Measurements from ENCODE around the gene LYL1.

The LYL1 gene

GRCh38 chr19:13137290-13137794 is 34.7 kb upstream of the LYL1 start:
- ChIA-PET CTCF (interaction anchor here (1.0 to 1.9 kb wide), 2 partner anchors 125 to 172 kb away, joined by 3 to 6 read pairs; no protein-coding TSS in a partner anchor), POLR2A (interaction anchor here (0.6 kb wide), 2 partner anchors 15 to 592 kb away, joined by 3 read pairs; no protein-coding TSS in a partner anchor)
- no peak for TF ChIP-seq CTCF (IDR thresholded peaks at IDR 0.05; ENCODE audit: insufficient read depth, low read length, missing control alignments)
- DNase-seq (ENCODE audit: low read depth, low spot score): no peak
- no peak overlapping the region for H3K4me3 ChIP-seq (ENCODE audit: low read depth, low read length)

DNA sequence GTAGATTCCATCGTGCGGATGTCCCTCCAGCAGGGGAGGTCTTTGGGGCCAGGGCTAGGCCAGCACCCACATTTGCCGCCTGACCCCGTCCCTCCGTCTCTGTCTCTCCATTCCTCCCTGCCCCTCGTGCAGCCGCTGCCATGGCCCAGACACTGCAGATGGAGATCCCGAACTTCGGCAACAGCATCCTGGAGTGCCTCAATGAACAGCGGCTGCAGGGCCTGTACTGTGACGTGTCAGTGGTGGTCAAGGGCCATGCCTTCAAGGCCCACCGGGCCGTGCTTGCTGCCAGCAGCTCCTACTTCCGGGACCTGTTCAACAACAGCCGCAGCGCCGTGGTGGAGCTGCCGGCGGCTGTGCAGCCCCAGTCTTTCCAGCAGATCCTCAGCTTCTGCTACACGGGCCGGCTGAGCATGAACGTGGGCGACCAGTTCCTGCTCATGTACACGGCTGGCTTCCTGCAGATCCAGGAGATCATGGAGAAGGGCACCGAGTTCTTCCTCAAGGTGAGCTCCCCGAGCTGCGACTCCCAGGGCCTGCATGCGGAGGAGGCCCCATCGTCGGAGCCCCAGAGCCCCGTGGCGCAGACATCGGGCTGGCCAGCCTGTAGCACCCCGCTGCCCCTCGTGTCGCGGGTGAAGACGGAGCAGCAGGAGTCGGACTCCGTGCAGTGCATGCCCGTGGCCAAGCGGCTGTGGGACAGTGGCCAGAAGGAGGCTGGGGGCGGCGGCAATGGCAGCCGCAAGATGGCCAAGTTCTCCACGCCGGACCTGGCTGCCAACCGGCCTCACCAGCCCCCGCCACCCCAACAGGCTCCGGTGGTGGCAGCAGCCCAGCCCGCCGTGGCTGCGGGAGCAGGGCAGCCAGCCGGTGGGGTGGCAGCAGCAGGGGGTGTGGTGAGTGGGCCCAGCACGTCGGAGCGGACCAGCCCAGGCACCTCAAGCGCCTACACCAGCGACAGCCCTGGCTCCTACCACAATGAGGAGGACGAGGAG is 32.7 kb upstream of the LYL1 start:
- ChIA-PET CTCF (interaction anchor here (0.7 to 2.1 kb wide), 3 partner anchors 15 to 170 kb away, joined by 3 to 6 read pairs (median 6); partner anchors contain the start of genes IER2 and STX10), POLR2A (no interaction called here)
- TF ChIP-seq CTCF (IDR thresholded peaks at IDR 0.05; ENCODE audit: insufficient read depth, low read length, missing control alignments): no peak
- no peak for DNase-seq (ENCODE audit: low read depth, low spot score)
- no peak overlapping the region for H3K4me3 ChIP-seq (ENCODE audit: low read depth, low read length)

GRCh38 chr19:13134626-13135025 is 32.0 kb upstream of the LYL1 start:
- H3K4me3 ChIP-seq (ENCODE audit: low read depth, low read length): no peak overlapping the region
- TF ChIP-seq CTCF (IDR thresholded peaks at IDR 0.05; ENCODE audit: insufficient read depth, low read length, missing control alignments): no peak
- ChIA-PET POLR2A (no interaction called here), CTCF (interaction anchor here (0.7 to 2.1 kb wide), 3 partner anchors 16 to 169 kb away, joined by 3 to 6 read pairs (median 3); partner anchors contain the start of genes IER2 and STX10)
- no peak for DNase-seq (ENCODE audit: low read depth, low spot score)

- TF ChIP-seq CTCF (IDR thresholded peaks at IDR 0.05; ENCODE audit: insufficient read depth, low read length, missing control alignments): no peak
- ChIA-PET POLR2A (interaction anchor here (0.6 to 2.3 kb wide), 3 partner anchors 17 to 1495 kb away, joined by 4 to 8 read pairs (median 8); partner anchors contain the start of genes IER2 and STX10), CTCF (interaction anchor here (0.9 to 2.3 kb wide), 7 partner anchors 9 to 156 kb away, joined by 3 to 9 read pairs (median 3); no protein-coding TSS in a partner anchor)
- DNase-seq (ENCODE audit: low read depth, low spot score): no peak
- H3K4me3 ChIP-seq (ENCODE audit: low read depth, low read length): no peak overlapping the region
Measured at GRCh38 chr19:13133241-13133870, 30.7 kb upstream of the LYL1 start.

- H3K4me3 ChIP-seq (ENCODE audit: low read depth, low read length): no peak overlapping the region
- DNase-seq (ENCODE audit: low read depth, low spot score): no peak
- TF ChIP-seq CTCF (IDR thresholded peaks at IDR 0.05; ENCODE audit: insufficient read depth, low read length, missing control alignments): no peak
- POLR2A ChIA-PET: interaction anchor here (0.7 to 2.3 kb wide), 7 partner anchors 10 to 1250 kb away, joined by 3 to 8 read pairs (median 4); partner anchors contain the start of genes IER2, NACC1 and STX10
- CTCF ChIA-PET: interaction anchor here (0.9 to 2.3 kb wide), 11 partner anchors 9 to 167 kb away, joined by 3 to 9 read pairs (median 3); no protein-coding TSS in a partner anchor
Measured at GRCh38 chr19:13132471-13133180, 30.0 kb upstream of the LYL1 start.
